Right lobe of liver (tissue), 4 donors: ENCODE measurements around the gene DMWD.

Experiments used
- POLR2A ChIP-seq: fragments of 450-650 bp; IDR thresholded peaks from one replicate; pipeline ENCODE4 v1.6.1; 2017; ENCODE audit warnings: antibody characterized with exemption, mild to moderate bottlenecking
- TF ChIP-seq, protein P1 (sequence below), 4 donors: fragments of 200-600 bp in 3 of 4; fragments of 450-650 bp in 1 of 4; IDR thresholded peaks; one replicate each; pipeline versions ENCODE4 v1.5.1 to v1.8.0; 2016 to 2022; ENCODE audit warnings: antibody characterized with exemption in 4 of 4, mild to moderate bottlenecking in 2 of 4
- donor health status: DM: no; HTN: no; CAD: no.
- donor health status: DM: no; HTN: no; CAD: no.
- donor health status: DM: no; HTN: yes; CAD: no.

DNA sequence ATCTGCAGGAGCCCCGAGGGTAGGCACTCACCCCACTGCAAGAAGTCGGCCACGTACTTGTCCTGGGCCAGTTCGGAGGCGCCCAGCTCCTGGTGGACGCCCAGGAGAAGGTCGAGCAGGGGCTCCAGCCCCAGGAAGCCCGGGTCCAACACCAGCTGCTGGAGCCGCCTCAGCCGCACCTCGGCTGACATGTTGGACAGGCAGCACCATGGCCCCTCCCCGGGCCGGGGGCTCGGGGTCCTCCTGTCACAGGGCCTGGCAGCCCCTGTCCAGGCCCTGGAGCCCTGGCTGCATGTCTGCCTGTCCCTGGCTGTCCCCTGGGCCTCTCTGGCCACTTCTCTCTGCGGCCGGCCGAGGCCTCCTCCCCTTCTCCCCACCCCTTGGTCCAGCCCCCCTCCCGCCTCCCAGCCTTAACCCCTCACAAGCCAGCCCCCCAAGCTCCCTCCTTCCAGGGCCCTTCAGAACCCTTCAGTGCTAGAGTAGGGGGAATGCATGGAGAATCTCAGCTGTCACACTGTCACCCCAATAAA, 10.4 kb downstream of the DMWD start, which contains the start of gene DMPK:
- TF ChIP-seq, protein P1, sequence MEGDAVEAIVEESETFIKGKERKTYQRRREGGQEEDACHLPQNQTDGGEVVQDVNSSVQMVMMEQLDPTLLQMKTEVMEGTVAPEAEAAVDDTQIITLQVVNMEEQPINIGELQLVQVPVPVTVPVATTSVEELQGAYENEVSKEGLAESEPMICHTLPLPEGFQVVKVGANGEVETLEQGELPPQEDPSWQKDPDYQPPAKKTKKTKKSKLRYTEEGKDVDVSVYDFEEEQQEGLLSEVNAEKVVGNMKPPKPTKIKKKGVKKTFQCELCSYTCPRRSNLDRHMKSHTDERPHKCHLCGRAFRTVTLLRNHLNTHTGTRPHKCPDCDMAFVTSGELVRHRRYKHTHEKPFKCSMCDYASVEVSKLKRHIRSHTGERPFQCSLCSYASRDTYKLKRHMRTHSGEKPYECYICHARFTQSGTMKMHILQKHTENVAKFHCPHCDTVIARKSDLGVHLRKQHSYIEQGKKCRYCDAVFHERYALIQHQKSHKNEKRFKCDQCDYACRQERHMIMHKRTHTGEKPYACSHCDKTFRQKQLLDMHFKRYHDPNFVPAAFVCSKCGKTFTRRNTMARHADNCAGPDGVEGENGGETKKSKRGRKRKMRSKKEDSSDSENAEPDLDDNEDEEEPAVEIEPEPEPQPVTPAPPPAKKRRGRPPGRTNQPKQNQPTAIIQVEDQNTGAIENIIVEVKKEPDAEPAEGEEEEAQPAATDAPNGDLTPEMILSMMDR (IDR thresholded peaks at IDR 0.05) = no peak
- TF ChIP-seq POLR2A = no peak
